K562 (cell line): ENCODE results near the gene ETV3L. TPM values are rescaled to one million over a fixed set of nuclear protein-coding genes. Genes with fewer than 3 reads are reported as not detected.
A peak's percentile ranks its signal among the peaks of the same experiment; 100 is the strongest.

Source experiments
- ATAC-seq: fragments of 200-7000 bp; cut with Tn5 transposase; 3 replicates; pipeline ENCODE4 v1.9.1; 2020; ENCODE audit warnings: moderate library complexity
- BruUV-seq: library from RNA; stranded (reverse); fragments of 400-500 nt; replicated peaks from 2 replicates; lab custom pipeline; 2021; lab: Mats Ljungman, UMichigan
- CTCF ChIA-PET: fragments of 300-600 bp; formaldehyde crosslinking; extraction: SDS; loops from one replicate; lab custom pipeline; 2021; ENCODE audit warnings: low intra/inter-chr PET ratio; lab: Yijun Ruan, JAX
- POLR2A ChIA-PET: fragments of 300-600, 350-650 bp; sonication (Branson Sonifier 250); formaldehyde crosslinking; extraction: SDS; loops from one replicate; lab custom pipeline; 2021; ENCODE audit warnings: antibody characterized with exemption, inconsistent platforms; lab: Yijun Ruan, JAX
- DNase-seq, 4 experiments: peaks; one replicate each; pipeline versions ENCODE4 v3.0.0 to v3.0.0-alpha.2; 2011 to 2018; ENCODE audit warnings: low spot score in 3 of 4, mixed read lengths in 3 of 4; ENCODE audit errors: extremely low read depth in 1 of 4
- FAIRE-seq: peaks from 2 replicates; lab custom pipeline; 2011; peaks lifted over from hg19 to GRCh38; lab: Jason Lieb, UNC
- H2AFZ ChIP-seq: 2 replicates; pipeline ENCODE4 v1.6.0; 2011; ENCODE audit warnings: low read depth, low read length, control low read depth, inconsistent platforms
- H3K27ac ChIP-seq: fragments of 200-600 bp; 3 replicates; pipeline ENCODE4 v1.8.0; 2011; ENCODE audit warnings: low read depth, mild to moderate bottlenecking, control low read depth, inconsistent platforms, low read length, moderate library complexity, mixed read lengths; ENCODE audit errors: extremely low read depth
- H3K27me3 ChIP-seq, 2 experiments: fragments of 300-600 bp in 1 of 2; 2 replicates in 1 of 2; 3 replicates in 1 of 2; pipeline versions ENCODE4 v1.6.0 to v1.8.0; 2011; ENCODE audit warnings: inconsistent platforms in 2 of 2, low read length in 2 of 2, mild to moderate bottlenecking in 1 of 2, mixed read lengths in 1 of 2, moderate library complexity in 1 of 2; ENCODE audit not compliant: control insufficient read depth in 2 of 2, insufficient read depth in 2 of 2
- H3K36me3 ChIP-seq: fragments of 300-600 bp; 3 replicates; pipeline ENCODE4 v1.8.0; 2011; ENCODE audit warnings: mild to moderate bottlenecking, low read length, inconsistent platforms; ENCODE audit not compliant: control insufficient read depth, insufficient read depth
- H3K4me1 ChIP-seq, 2 experiments: fragments of 200-600 bp in 1 of 2; replicated peaks in 1 of 2; 2 replicates in 1 of 2; 3 replicates in 1 of 2; pipeline versions ENCODE4 v1.5.1 to v1.8.0; 2011; ENCODE audit warnings: inconsistent platforms in 2 of 2, low read length in 2 of 2, mild to moderate bottlenecking in 1 of 2, mixed read lengths in 1 of 2, moderate library complexity in 1 of 2; ENCODE audit not compliant: control insufficient read depth in 2 of 2, insufficient read depth in 2 of 2
- H3K4me2 ChIP-seq: 2 replicates; pipeline ENCODE4 v1.6.1; 2011; ENCODE audit warnings: low read length, control low read depth, inconsistent platforms, mixed read lengths; ENCODE audit not compliant: insufficient read depth
- H3K4me3 ChIP-seq: fragments of 200-600 bp; sonication (generic), shearing (Covaris generic); 2 replicates; pipeline ENCODE4 v1.5.1; 2016; ENCODE audit warnings: control low read depth, inconsistent platforms
- H3K79me2 ChIP-seq: fragments of 200-600 bp; 3 replicates; pipeline ENCODE4 v1.8.0; 2011; ENCODE audit warnings: low read length, inconsistent platforms; ENCODE audit not compliant: control insufficient read depth, insufficient read depth
- H3K9ac ChIP-seq, 2 experiments: 2 replicates each; pipeline versions ENCODE4 v1.6.0 to v1.6.1; 2011; ENCODE audit warnings: low read depth in 2 of 2, low read length in 2 of 2, control low read depth in 1 of 2, inconsistent platforms in 1 of 2, mild to moderate bottlenecking in 1 of 2, mixed read lengths in 1 of 2; ENCODE audit not compliant: insufficient read depth in 1 of 2
- H3K9me1 ChIP-seq: one replicate; pipeline ENCODE4 v1.6.0; 2011; ENCODE audit warnings: inconsistent platforms, mild to moderate bottlenecking, low read length, moderate library complexity; ENCODE audit not compliant: control insufficient read depth, insufficient read depth
- H3K9me3 ChIP-seq: replicated peaks from 2 replicates; pipeline ENCODE4 v1.5.1; 2011; ENCODE audit warnings: low read depth, low read length, inconsistent platforms; ENCODE audit not compliant: control insufficient read depth, insufficient read depth
- H4K20me1 ChIP-seq: replicated peaks from 2 replicates; pipeline ENCODE4 v1.6.1; 2011; ENCODE audit warnings: low read length, inconsistent platforms, mixed read lengths; ENCODE audit not compliant: control insufficient read depth, insufficient read depth
- BACH1 ChIP-seq: fragments of 200-800 bp; sonication (Bioruptor generic); IDR thresholded peaks from 2 replicates; pipeline ENCODE4 v1.6.1; 2016; ENCODE audit warnings: missing genetic modification characterization, missing compliant biosample characterization
- E2F3 ChIP-seq: fragments of 250-450 bp; sonication (Bioruptor Pico); IDR thresholded peaks from 2 replicates; pipeline ENCODE4 v1.4.0; 2020; ENCODE audit warnings: mild to moderate bottlenecking
- IRF9 ChIP-seq: fragments of 450-650 bp; IDR thresholded peaks from 2 replicates; pipeline ENCODE4 v1.6.1; 2016; ENCODE audit warnings: missing biosample characterization, missing genetic modification characterization
- PRMT5 ChIP-seq: sonication (generic); formaldehyde crosslinking; IDR thresholded peaks from 2 replicates; pipeline ENCODE4 v1.5.0; 2020; ENCODE audit warnings: missing genetic modification reagents
- TAF7 ChIP-seq: fragments of 450-650 bp; IDR thresholded peaks from 2 replicates; pipeline ENCODE4 v1.6.1; 2016; ENCODE audit warnings: missing genetic modification characterization, missing compliant biosample characterization
- U2AF2 ChIP-seq: fragments of 200-400 bp; formaldehyde crosslinking; optimal IDR thresholded peaks from 2 replicates; pipeline ENCODE3; 2017; ENCODE audit warnings: low read depth, mild to moderate bottlenecking, low read length
- ZNF512 ChIP-seq: IDR thresholded peaks from 2 replicates; pipeline ENCODE4 v1.6.1; 2016; ENCODE audit warnings: missing genetic modification characterization, missing compliant biosample characterization
- ZNF518B ChIP-seq: fragments of 250-450 bp; sonication (Bioruptor Pico); IDR thresholded peaks from 2 replicates; pipeline ENCODE4 v1.5.0; 2021; ENCODE audit warnings: mild to moderate bottlenecking, moderate library complexity
- ZNF764 ChIP-seq: fragments of 250-450 bp; sonication (Bioruptor Pico); IDR thresholded peaks from 2 replicates; pipeline ENCODE4 v1.4.0; 2020; ENCODE audit warnings: low read depth, mild to moderate bottlenecking, moderate library complexity
- WGBS: fragments of 100-300 bp; shearing (Covaris generic); methylation state at CpG from one replicate; pipeline ENCODE4 v1.1.6; 2016; ENCODE audit warnings: low coverage, mixed read lengths; ENCODE audit not compliant: insufficient coverage; ENCODE audit errors: missing lambda C conversion rate; 5-methylcytosine and 5-hydroxymethylcytosine counted together
- in situ Hi-C: fragments of 300-500 bp; cut with MboI; formaldehyde crosslinking; loops from 4 replicates; pipeline ENCODE4 v1.15.0; 2018; ENCODE audit warnings: inconsistent platforms, mixed read lengths
- intact Hi-C: fragments of 100-400 bp; cut with micrococcal nuclease; formaldehyde crosslinking; loops from 2 replicates; pipeline ENCODE4 v1.14.2; 2022
- polyA plus RNA-seq, 8 experiments: library from polyadenylated mRNA; depleted of rRNA in 4 of 8; stranded (reverse) in 5 of 8; unstranded in 3 of 8; fragments of >200 nt; fragmentation: Nextera tagmentation in 2 of 8; fragmentation: Illumina TruSeq in 1 of 8; extraction: Ambion mirVana in 2 of 8; extraction: Trizol in 1 of 8; gene quantifications; 2 replicates each; pipeline versions ENCODE4 v1.2.1 to v1.2.3, GENCODE V29; 2011 to 2014; ENCODE audit warnings: inconsistent platforms in 1 of 8, missing spikeins in 1 of 8
- total RNA-seq, 7 experiments: library from RNA; depleted of rRNA in 6 of 7; stranded (reverse); fragments of >200 nt in 6 of 7; fragmentation: Illumina TruSeq in 2 of 7; extraction: Trizol in 2 of 7; gene quantifications; 2 replicates each; pipeline versions ENCODE4 v1.2.1 to v1.2.3, GENCODE V29; 2011 to 2021; ENCODE audit warnings: low replicate concordance in 1 of 7

ETV3L gene
- total and polyA plus RNA-seq, 9 of the 15 experiments (the other 6 are each of a cell fraction or from before 2014, with no cell fraction given) = not detected

- 50% methylated on average over 1 of the region's 1 CpG for WGBS
- no peaks in the 10 kb centered on the region for H4K20me1 ChIP-seq
- H3K27ac ChIP-seq = no peak overlapping the region
- no peaks in the 10 kb centered on the region; the same call in 2 of the 3 replicates for H3K36me3 ChIP-seq
- no peak overlapping the region for H3K4me2 ChIP-seq
- no peak overlapping the region for H3K4me3 ChIP-seq
- POLR2A ChIA-PET = no interaction called here
- no peaks in the 10 kb centered on the region for H3K27me3 ChIP-seq
- no peaks in the 10 kb centered on the region for H3K9me1 ChIP-seq
- DNase-seq = no peak
- peaks cover 3 to 34% of the 10 kb centered on the region in 2 experiments; a peak in 3 of 5 replicates for H3K4me1 ChIP-seq
- no peak overlapping the region for H3K9ac ChIP-seq
- no TSS peak for BruUV-seq
- no peak for TF ChIP-seq E2F3
- no peak for TF ChIP-seq ZNF764 (CRISPR knock-in tag)
- TF ChIP-seq ZNF518B = no peak
- no peak for TF ChIP-seq ZNF512 (tag)
- TF ChIP-seq IRF9 (tag) = no peak
- no peak for TF ChIP-seq BACH1 (tag)
- no peak for TF ChIP-seq PRMT5 (CRISPR knock-in tag)
- TF ChIP-seq U2AF2 = no peak
- no peak for TF ChIP-seq TAF7 (tag)
- TF ChIP-seq, all 486 proteins: peak for 0
- CTCF ChIA-PET = no interaction called here
- Histone ChIP-seq H2AFZ (peak overlapping the region; percentile 5; the same call in 1 of the 2 replicates), H3K9me3 (no peaks in the 10 kb centered on the region), H3K79me2 (no peaks in the 10 kb centered on the region)
- in situ Hi-C loops = no loop called here
- intact Hi-C loops = no loop called here
- ATAC-seq = no peak
- no peak for FAIRE-seq
Observed at GRCh38 chr1:157144509-157144908, 44.9 kb upstream of the ETV3L start.
